ENCODE results near the gene ADK.

GRCh38 chr10:74213571-74214162 lies 62.6 kb downstream of the ADK start:
- TF ChIP-seq, protein P1, sequence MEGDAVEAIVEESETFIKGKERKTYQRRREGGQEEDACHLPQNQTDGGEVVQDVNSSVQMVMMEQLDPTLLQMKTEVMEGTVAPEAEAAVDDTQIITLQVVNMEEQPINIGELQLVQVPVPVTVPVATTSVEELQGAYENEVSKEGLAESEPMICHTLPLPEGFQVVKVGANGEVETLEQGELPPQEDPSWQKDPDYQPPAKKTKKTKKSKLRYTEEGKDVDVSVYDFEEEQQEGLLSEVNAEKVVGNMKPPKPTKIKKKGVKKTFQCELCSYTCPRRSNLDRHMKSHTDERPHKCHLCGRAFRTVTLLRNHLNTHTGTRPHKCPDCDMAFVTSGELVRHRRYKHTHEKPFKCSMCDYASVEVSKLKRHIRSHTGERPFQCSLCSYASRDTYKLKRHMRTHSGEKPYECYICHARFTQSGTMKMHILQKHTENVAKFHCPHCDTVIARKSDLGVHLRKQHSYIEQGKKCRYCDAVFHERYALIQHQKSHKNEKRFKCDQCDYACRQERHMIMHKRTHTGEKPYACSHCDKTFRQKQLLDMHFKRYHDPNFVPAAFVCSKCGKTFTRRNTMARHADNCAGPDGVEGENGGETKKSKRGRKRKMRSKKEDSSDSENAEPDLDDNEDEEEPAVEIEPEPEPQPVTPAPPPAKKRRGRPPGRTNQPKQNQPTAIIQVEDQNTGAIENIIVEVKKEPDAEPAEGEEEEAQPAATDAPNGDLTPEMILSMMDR (conservative IDR thresholded peaks at IDR 0.05; ENCODE audit: low read length): peak; percentile 87
- no peak for TF ChIP-seq EZH2phosphoT487 (IDR thresholded peaks at IDR 0.05; ENCODE audit: borderline replicate concordance)

Measured in Loucy (cell line).